MM.1S (cell line): ENCODE results near the gene LRWD1.

ENCODE experiments used
- EZH2 ChIP-seq: fragments of 300-600 bp; sonication (generic); optimal IDR thresholded peaks from 2 replicates; pipeline ENCODE3; 2017; ENCODE audit warnings: low read depth, mild to moderate bottlenecking, antibody characterized with exemption, low read length, mixed read lengths
- EZH2phosphoT487 ChIP-seq: fragments of 300-600 bp; sonication (generic); IDR thresholded peaks from 2 replicates; pipeline ENCODE4 v1.6.1; 2018; ENCODE audit warnings: antibody characterized with exemption, low read length
- TF ChIP-seq, protein P1 (sequence below): fragments of 300-600 bp; sonication (generic); IDR thresholded peaks from 2 replicates; pipeline ENCODE4 v1.5.1; 2016; ENCODE audit warnings: antibody characterized with exemption, low read length, mixed read lengths

DNA sequence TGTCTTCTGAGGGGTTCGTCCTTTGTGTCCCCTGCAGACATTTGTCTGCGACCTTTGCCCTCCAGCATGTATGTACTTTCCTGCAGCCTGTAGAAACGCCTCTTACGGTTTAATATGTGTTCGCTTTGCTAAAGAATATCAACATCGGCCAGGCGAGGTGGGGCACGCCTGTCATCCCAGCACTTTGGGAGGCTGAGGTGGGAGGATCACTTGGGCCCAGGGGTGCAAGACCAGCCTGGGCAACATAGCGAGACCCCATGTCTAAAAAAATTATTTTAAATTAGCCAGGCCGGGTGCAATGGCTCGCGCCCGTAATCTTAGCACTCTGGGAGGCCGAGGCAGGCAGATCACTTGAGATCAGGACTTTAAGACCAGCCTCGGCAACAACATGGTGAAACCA lies 15.6 kb upstream of the LRWD1 start:
- TF ChIP-seq, protein P1, sequence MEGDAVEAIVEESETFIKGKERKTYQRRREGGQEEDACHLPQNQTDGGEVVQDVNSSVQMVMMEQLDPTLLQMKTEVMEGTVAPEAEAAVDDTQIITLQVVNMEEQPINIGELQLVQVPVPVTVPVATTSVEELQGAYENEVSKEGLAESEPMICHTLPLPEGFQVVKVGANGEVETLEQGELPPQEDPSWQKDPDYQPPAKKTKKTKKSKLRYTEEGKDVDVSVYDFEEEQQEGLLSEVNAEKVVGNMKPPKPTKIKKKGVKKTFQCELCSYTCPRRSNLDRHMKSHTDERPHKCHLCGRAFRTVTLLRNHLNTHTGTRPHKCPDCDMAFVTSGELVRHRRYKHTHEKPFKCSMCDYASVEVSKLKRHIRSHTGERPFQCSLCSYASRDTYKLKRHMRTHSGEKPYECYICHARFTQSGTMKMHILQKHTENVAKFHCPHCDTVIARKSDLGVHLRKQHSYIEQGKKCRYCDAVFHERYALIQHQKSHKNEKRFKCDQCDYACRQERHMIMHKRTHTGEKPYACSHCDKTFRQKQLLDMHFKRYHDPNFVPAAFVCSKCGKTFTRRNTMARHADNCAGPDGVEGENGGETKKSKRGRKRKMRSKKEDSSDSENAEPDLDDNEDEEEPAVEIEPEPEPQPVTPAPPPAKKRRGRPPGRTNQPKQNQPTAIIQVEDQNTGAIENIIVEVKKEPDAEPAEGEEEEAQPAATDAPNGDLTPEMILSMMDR, result no peak
- TF ChIP-seq EZH2, result no peak
- TF ChIP-seq EZH2phosphoT487, result no peak
